OCI-LY7 (cell line): Measurements from ENCODE around the gene CEP76. TPM values are rescaled to one million over a fixed set of nuclear protein-coding genes. Genes with fewer than 3 reads are reported as not detected.

Experiments
- BruUV-seq: library from RNA; stranded (reverse); fragments of 400-500 nt; replicated peaks from 2 replicates; lab custom pipeline; 2021; lab: Mats Ljungman, UMichigan
- CTCF ChIA-PET: fragments of 300-600 bp; sonication (Branson Sonifier 250); formaldehyde crosslinking; loops from one replicate; lab custom pipeline; 2022; ENCODE audit warnings: antibody characterized with exemption; ENCODE audit not compliant: unreplicated experiment; lab: Charles Lee
- POLR2A ChIA-PET: fragments of 300-600 bp; sonication (Branson Sonifier 250); formaldehyde crosslinking; loops from one replicate; lab custom pipeline; 2022; ENCODE audit warnings: antibody characterized with exemption; lab: Charles Lee
- DNase-seq: peaks from one replicate; pipeline ENCODE4 v3.0.0-alpha.2; 2015; ENCODE audit warnings: low spot score
- H2AFZ ChIP-seq: fragments of 200-600 bp; sonication (generic), shearing (Covaris generic); 2 replicates; pipeline ENCODE4 v1.6.1; 2014; ENCODE audit warnings: mild to moderate bottlenecking, antibody characterized with exemption, low read length, moderate library complexity
- H3K27ac ChIP-seq: fragments of 200-600 bp; sonication (generic); 2 replicates; pipeline ENCODE4 v1.5.1; 2014; ENCODE audit warnings: mixed run types, low read depth, mild to moderate bottlenecking, moderate library complexity, low read length, inconsistent platforms; ENCODE audit not compliant: poor library complexity, severe bottlenecking
- H3K36me3 ChIP-seq: fragments of 200-600 bp; sonication (generic); 2 replicates; pipeline ENCODE4 v1.6.1; 2014; ENCODE audit warnings: mild to moderate bottlenecking, antibody characterized with exemption, low read length, moderate library complexity, mixed read lengths; ENCODE audit not compliant: insufficient read depth
- H3K4me1 ChIP-seq: fragments of 200-600 bp; sonication (generic); 2 replicates; pipeline ENCODE4 v1.5.1; 2014; ENCODE audit warnings: mild to moderate bottlenecking, low read length; ENCODE audit not compliant: insufficient read depth, poor library complexity, severe bottlenecking
- H3K4me2 ChIP-seq: fragments of 200-600 bp; sonication (generic); 2 replicates; pipeline ENCODE4 v1.6.1; 2014; ENCODE audit warnings: mild to moderate bottlenecking, low read length
- H3K4me3 ChIP-seq: fragments of 200-600 bp; sonication (generic); 2 replicates; pipeline ENCODE4 v1.5.1; 2014; ENCODE audit warnings: mild to moderate bottlenecking, low read depth, low read length; ENCODE audit not compliant: poor library complexity, severe bottlenecking
- H3K79me2 ChIP-seq: fragments of 200-600 bp; sonication (generic); 2 replicates; pipeline ENCODE4 v1.6.1; 2016; ENCODE audit warnings: low read depth, mild to moderate bottlenecking, low read length, moderate library complexity, mixed read lengths; ENCODE audit not compliant: insufficient read depth
- H3K9me2 ChIP-seq: fragments of 200-600 bp; sonication (generic); 2 replicates; pipeline ENCODE4 v1.6.1; 2016; ENCODE audit warnings: mild to moderate bottlenecking, low read length, mixed read lengths; ENCODE audit not compliant: insufficient read depth
- H3K9me3 ChIP-seq: fragments of 200-600 bp; sonication (generic); 2 replicates; pipeline ENCODE4 v1.6.1; 2014; ENCODE audit warnings: mild to moderate bottlenecking, mixed run types, low read length, mixed read lengths
- H4K20me1 ChIP-seq: fragments of 200-600 bp; sonication (generic); 2 replicates; pipeline ENCODE4 v1.6.1; 2014; ENCODE audit warnings: mild to moderate bottlenecking, antibody characterized with exemption, low read length, moderate library complexity, mixed read lengths; ENCODE audit not compliant: insufficient read depth
- EZH2phosphoT487 ChIP-seq: fragments of 200-600 bp; sonication (generic); IDR thresholded peaks from 2 replicates; pipeline ENCODE4 v1.6.1; 2018; ENCODE audit warnings: low read depth, borderline replicate concordance, mild to moderate bottlenecking, mixed run types, antibody characterized with exemption, low read length, moderate library complexity, mixed read lengths
- intact Hi-C: fragments of 100-400 bp; cut with micrococcal nuclease; formaldehyde crosslinking; loops from one replicate; pipeline ENCODE4 v1.10.0; 2022; ENCODE audit not compliant: unreplicated experiment
- total RNA-seq, 2 experiments: library from RNA; depleted of rRNA in 1 of 2; stranded (reverse); fragments of >200 nt in 1 of 2; shearing (Covaris generic) in 1 of 2; gene quantifications; 2 replicates each; pipeline ENCODE4 v1.2.3, GENCODE V29; 2014 to 2022
- TF ChIP-seq, protein P1 (sequence below): fragments of 200-600 bp; sonication (generic); conservative IDR thresholded peaks from 2 replicates; pipeline ENCODE4 v1.5.1; 2014; ENCODE audit warnings: mild to moderate bottlenecking, antibody characterized with exemption, low read length, moderate library complexity, mixed read lengths

Gene CEP76
- total RNA-seq, 2 experiments from 2014 or later: 14.1 to 22.1 TPM

DNA sequence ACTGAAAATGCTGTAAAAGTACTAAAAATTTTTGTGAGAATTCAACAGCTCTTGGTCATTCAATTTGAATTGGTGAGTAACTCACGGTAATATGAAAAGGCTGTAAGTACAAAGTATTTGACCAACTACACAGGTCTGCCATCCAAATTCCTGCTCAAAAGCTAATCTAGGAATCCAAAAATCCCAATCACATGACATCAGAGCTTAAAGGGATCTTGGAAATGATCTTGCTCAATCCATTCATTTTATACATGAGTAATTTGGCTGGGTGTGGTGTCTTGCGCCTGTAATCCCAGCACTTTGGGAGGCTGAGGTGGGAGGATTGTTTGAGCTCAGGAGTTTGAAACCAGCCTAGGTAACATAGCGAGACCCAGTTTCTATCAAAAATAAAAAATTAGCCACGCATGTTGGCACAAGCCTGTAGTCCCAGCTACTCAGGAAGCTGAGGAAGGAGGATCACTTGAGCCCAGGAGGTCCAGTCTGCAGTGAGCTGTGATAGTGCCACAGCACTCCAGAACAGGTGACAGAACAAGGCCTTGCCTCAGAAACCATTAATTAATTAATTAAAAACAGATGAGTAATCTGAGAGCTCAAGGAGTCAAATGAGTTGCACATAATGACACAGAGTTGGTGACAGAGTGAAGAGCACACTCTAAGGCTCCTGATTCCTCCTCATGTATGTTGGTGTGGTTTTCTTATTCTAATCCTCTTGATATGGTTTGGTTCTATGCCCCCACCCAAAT, 64.5 kb downstream of the CEP76 start:
- Histone ChIP-seq H3K36me3 (no peaks in the 10 kb centered on the region), H4K20me1 (no peaks in the 10 kb centered on the region), H3K9me2 (no peaks in the 10 kb centered on the region), H3K79me2 (no peaks in the 10 kb centered on the region), H3K27ac (no peak overlapping the region), H3K4me2 (no peak overlapping the region), H3K9me3 (no peaks in the 10 kb centered on the region), H2AFZ (no peak overlapping the region), H3K4me1 (no peaks in the 10 kb centered on the region), H3K4me3 (no peak overlapping the region)
- no TSS peak for BruUV-seq
- ChIA-PET CTCF (no interaction called here), POLR2A (interaction anchor here (0.7 kb wide), 1 partner anchor 240 kb away, joined by 4 read pairs; no protein-coding TSS in a partner anchor)
- no peak for DNase-seq
- intact Hi-C loops: no loop called here
- TF ChIP-seq, protein P1, sequence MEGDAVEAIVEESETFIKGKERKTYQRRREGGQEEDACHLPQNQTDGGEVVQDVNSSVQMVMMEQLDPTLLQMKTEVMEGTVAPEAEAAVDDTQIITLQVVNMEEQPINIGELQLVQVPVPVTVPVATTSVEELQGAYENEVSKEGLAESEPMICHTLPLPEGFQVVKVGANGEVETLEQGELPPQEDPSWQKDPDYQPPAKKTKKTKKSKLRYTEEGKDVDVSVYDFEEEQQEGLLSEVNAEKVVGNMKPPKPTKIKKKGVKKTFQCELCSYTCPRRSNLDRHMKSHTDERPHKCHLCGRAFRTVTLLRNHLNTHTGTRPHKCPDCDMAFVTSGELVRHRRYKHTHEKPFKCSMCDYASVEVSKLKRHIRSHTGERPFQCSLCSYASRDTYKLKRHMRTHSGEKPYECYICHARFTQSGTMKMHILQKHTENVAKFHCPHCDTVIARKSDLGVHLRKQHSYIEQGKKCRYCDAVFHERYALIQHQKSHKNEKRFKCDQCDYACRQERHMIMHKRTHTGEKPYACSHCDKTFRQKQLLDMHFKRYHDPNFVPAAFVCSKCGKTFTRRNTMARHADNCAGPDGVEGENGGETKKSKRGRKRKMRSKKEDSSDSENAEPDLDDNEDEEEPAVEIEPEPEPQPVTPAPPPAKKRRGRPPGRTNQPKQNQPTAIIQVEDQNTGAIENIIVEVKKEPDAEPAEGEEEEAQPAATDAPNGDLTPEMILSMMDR: no peak
- no peak for TF ChIP-seq EZH2phosphoT487

DNA sequence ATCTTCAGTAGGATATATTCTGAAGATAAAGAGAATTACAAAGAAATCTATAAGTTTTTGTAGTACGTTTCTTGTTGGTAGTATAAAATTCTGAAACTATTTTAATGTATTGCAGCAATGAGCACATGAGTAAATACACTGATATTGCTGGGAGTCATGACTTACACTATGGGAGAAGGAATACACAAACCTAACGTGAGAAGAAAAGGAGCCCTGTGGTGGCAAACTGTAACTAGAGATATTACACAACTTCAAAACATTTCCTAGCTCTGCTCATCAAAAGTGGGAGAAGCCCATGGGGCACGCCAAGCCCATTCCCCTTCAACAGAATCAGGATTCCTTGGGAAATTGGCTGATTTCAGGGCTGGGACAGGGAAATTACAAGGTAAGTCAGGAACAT, 65.1 kb downstream of the CEP76 start:
- ChIA-PET CTCF (no interaction called here), POLR2A (interaction anchor here (0.8 kb wide), 1 partner anchor 13 kb away, joined by 3 read pairs; no protein-coding TSS in a partner anchor)
- intact Hi-C loops: no loop called here
- Histone ChIP-seq H3K9me2 (no peaks in the 10 kb centered on the region), H3K79me2 (no peaks in the 10 kb centered on the region), H3K27ac (no peak overlapping the region), H3K36me3 (no peaks in the 10 kb centered on the region), H3K4me3 (no peak overlapping the region), H3K9me3 (no peaks in the 10 kb centered on the region), H2AFZ (no peak overlapping the region), H3K4me1 (no peaks in the 10 kb centered on the region), H3K4me2 (no peak overlapping the region), H4K20me1 (no peaks in the 10 kb centered on the region)
- DNase-seq: no peak
- no TSS peak for BruUV-seq
- no peak for TF ChIP-seq EZH2phosphoT487
- TF ChIP-seq, protein P1: no peak

DNA sequence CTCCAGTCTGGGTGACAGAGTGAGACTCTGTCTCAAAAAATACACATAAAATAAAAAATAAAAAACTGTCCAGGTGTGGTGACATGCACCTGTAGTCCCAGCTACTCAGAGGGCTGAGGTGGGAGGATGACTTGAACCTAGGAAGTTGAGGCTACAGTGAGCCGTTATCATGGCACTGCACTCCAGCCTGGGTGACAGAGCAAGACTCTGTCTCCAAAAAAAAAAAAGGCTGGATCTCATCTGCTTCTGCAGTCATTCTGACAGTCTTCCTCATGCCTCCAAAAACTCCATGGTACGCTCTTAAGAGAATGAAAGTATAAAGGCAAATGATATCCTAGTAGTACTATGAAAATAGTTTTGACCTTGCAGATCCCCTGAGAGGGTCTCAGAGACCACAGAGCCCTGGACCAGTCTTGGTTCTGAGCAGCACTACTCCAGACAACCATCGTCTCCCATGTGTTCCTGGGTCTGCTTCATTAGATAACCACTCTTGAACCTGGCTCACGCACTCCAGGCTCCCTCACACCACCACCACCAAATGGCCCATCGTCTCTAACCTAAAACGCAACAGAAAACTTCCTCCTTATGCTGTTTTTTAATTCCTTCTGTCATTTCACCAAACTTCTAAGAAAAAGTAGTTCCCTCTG, 70.6 kb downstream of the CEP76 start:
- POLR2A ChIA-PET: no interaction called here
- no peaks in the 10 kb centered on the region for H3K4me1 ChIP-seq
- H3K79me2 ChIP-seq: no peaks in the 10 kb centered on the region
- H3K36me3 ChIP-seq: no peaks in the 10 kb centered on the region
- H2AFZ ChIP-seq: no peak overlapping the region
- no peaks in the 10 kb centered on the region for H3K9me3 ChIP-seq
- no peaks in the 10 kb centered on the region for H4K20me1 ChIP-seq
- H3K9me2 ChIP-seq: no peaks in the 10 kb centered on the region
- no peak overlapping the region for H3K27ac ChIP-seq
- no TSS peak for BruUV-seq
- H3K4me2 ChIP-seq: no peak overlapping the region
- H3K4me3 ChIP-seq: no peak overlapping the region
- no peak for DNase-seq
- intact Hi-C loops: no loop called here
- no peak for TF ChIP-seq EZH2phosphoT487
- TF ChIP-seq, protein P1: no peak
- CTCF ChIA-PET: no interaction called here
